Type B pancreatic cell (in vitro differentiated cells): ENCODE results near the gene MKNK2. TPM values are rescaled to one million over a fixed set of nuclear protein-coding genes. Genes with fewer than 3 reads are reported as not detected.

Source experiments
- DNase-seq: peaks from one replicate; pipeline ENCODE4 v3.0.0; 2021; ENCODE audit warnings: mixed read lengths; ENCODE audit not compliant: unreplicated experiment; ENCODE audit errors: extremely low spot score
- H3K27ac Mint-ChIP-seq: 2 replicates; pipeline ENCODE4 v1.8.0; 2021; ENCODE audit warnings: mild to moderate bottlenecking, mixed read lengths
- H3K27me3 Mint-ChIP-seq: 2 replicates; pipeline ENCODE4 v1.8.0; 2021; ENCODE audit warnings: mixed read lengths
- H3K36me3 Mint-ChIP-seq: 2 replicates; pipeline ENCODE4 v1.8.0; 2021; ENCODE audit warnings: mixed read lengths
- H3K4me1 Mint-ChIP-seq: one replicate; pipeline ENCODE4 v1.8.0; 2021; ENCODE audit warnings: mixed read lengths; ENCODE audit not compliant: unreplicated experiment
- H3K4me3 Mint-ChIP-seq: 2 replicates; pipeline ENCODE4 v1.8.0; 2021; ENCODE audit warnings: mild to moderate bottlenecking, mixed read lengths
- H3K9me3 Mint-ChIP-seq: 2 replicates; pipeline ENCODE4 v1.8.0; 2021; ENCODE audit warnings: mixed read lengths
- long read RNA-seq: library from polyadenylated mRNA; unstranded; transcript quantifications from one replicate; pipeline ENCODE4 v2.0.0, GENCODE V29; 2020
- total RNA-seq: library from RNA; stranded (reverse); gene quantifications from 2 replicates; pipeline ENCODE4 v1.2.1, GENCODE V29; 2021; ENCODE audit warnings: low replicate concordance
- TF ChIP-seq, protein P1 (sequence below): fragments of 200-600 bp; sonication (generic); conservative IDR thresholded peaks from 2 replicates; pipeline ENCODE4 v1.5.0; 2021; ENCODE audit warnings: antibody characterized with exemption, mild to moderate bottlenecking

MKNK2 gene
- 118 and 120 TPM in 2 replicates for total RNA-seq
- long read RNA-seq, partial matches to known transcripts = 1 of 3 reads
- long read RNA-seq, other reads (novel, unspliced or antisense) = 1 of 3 reads

GRCh38 chr19:2050991-2051772 is at the start of gene MKNK2:
Gene MKNK2, minus strand, starts transcription at chr19:2051244. Its CDS starts 393 bp downstream, at chr19:2050851.
- TF ChIP-seq, protein P1, sequence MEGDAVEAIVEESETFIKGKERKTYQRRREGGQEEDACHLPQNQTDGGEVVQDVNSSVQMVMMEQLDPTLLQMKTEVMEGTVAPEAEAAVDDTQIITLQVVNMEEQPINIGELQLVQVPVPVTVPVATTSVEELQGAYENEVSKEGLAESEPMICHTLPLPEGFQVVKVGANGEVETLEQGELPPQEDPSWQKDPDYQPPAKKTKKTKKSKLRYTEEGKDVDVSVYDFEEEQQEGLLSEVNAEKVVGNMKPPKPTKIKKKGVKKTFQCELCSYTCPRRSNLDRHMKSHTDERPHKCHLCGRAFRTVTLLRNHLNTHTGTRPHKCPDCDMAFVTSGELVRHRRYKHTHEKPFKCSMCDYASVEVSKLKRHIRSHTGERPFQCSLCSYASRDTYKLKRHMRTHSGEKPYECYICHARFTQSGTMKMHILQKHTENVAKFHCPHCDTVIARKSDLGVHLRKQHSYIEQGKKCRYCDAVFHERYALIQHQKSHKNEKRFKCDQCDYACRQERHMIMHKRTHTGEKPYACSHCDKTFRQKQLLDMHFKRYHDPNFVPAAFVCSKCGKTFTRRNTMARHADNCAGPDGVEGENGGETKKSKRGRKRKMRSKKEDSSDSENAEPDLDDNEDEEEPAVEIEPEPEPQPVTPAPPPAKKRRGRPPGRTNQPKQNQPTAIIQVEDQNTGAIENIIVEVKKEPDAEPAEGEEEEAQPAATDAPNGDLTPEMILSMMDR = peak; percentile 60
- no peaks in the 10 kb centered on the region for H3K9me3 Mint-ChIP-seq
- peak within 1 kb of the TSS; percentile 90 for H3K4me3 Mint-ChIP-seq
- H3K27ac Mint-ChIP-seq = peak within 1 kb of the TSS; percentile 74
- H3K4me1 Mint-ChIP-seq = peaks cover 5% of the 10 kb centered on the region
- no peaks in the 10 kb centered on the region for H3K27me3 Mint-ChIP-seq
- no peaks in the 10 kb centered on the region for H3K36me3 Mint-ChIP-seq
- DNase-seq = peak; percentile 99

GRCh38 chr19:2100719-2101061 is 49.6 kb upstream of the MKNK2 start:
- Mint-ChIP-seq H3K36me3 (peaks cover 19% of the 10 kb centered on the region), H3K27me3 (no peaks in the 10 kb centered on the region), H3K4me1 (no peaks in the 10 kb centered on the region), H3K9me3 (no peaks in the 10 kb centered on the region), H3K4me3 (no peak overlapping the region), H3K27ac (no peak overlapping the region)
- no peak for DNase-seq
- TF ChIP-seq, protein P1 = no peak

GRCh38 chr19:2099937-2100718 is 49.1 kb upstream of the MKNK2 start:
- Mint-ChIP-seq H3K27ac (no peak overlapping the region), H3K27me3 (no peaks in the 10 kb centered on the region), H3K9me3 (no peaks in the 10 kb centered on the region), H3K4me3 (no peak overlapping the region), H3K36me3 (peaks cover 14% of the 10 kb centered on the region), H3K4me1 (no peaks in the 10 kb centered on the region)
- no peak for DNase-seq
- TF ChIP-seq, protein P1 = no peak

GRCh38 chr19:2099054-2099501 is 48.0 kb upstream of the MKNK2 start:
- no peak for DNase-seq
- Mint-ChIP-seq H3K27ac (no peak overlapping the region), H3K36me3 (peaks cover 7% of the 10 kb centered on the region), H3K27me3 (no peaks in the 10 kb centered on the region), H3K9me3 (no peaks in the 10 kb centered on the region), H3K4me1 (peaks cover 6% of the 10 kb centered on the region), H3K4me3 (no peak overlapping the region)
- TF ChIP-seq, protein P1 = no peak

GRCh38 chr19:2097886-2098327 is 46.9 kb upstream of the MKNK2 start:
- DNase-seq = no peak
- Mint-ChIP-seq H3K27ac (no peak overlapping the region), H3K27me3 (no peaks in the 10 kb centered on the region), H3K4me3 (no peak overlapping the region), H3K36me3 (peaks cover 3% of the 10 kb centered on the region), H3K9me3 (no peaks in the 10 kb centered on the region), H3K4me1 (peaks cover 6% of the 10 kb centered on the region)
- TF ChIP-seq, protein P1 = no peak
